ENCODE results near the gene PPFIBP1.

The PPFIBP1 gene

DNA sequence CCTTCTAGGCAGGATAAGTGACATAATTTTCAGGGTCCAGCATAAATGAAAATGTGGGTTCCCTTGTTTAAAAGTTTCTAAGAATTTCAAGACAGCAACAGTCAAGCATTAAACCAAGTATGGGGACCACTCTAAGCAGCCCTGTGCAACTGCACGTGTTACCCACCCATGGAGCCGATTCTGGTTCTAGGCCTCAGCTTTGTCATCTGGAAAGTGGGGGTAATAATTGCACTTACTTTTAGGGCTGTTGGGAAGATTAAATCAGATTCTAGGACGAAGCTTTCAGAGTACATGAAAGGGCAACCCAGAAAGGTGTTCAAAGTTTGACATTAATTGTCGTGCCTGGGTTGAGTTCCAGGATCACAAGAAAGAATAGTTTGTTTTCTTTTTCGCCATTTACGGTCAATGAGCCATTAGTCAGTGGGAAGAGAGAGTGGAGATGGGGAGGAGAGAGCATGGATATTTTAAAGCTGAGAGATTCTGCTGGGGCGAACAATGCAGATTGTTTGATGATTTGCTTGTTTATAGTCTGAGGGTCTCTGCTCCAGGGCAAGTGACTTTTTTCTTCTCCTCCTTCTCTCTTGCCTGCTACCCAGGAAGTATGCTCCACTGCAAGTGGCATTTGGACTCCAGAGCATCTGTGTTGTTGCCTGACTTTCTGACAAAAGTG, 10.7 kb upstream of the PPFIBP1 start:
- FAIRE-seq (no peak), DNase-seq (ENCODE audit: low spot score) (no peak)

DNA sequence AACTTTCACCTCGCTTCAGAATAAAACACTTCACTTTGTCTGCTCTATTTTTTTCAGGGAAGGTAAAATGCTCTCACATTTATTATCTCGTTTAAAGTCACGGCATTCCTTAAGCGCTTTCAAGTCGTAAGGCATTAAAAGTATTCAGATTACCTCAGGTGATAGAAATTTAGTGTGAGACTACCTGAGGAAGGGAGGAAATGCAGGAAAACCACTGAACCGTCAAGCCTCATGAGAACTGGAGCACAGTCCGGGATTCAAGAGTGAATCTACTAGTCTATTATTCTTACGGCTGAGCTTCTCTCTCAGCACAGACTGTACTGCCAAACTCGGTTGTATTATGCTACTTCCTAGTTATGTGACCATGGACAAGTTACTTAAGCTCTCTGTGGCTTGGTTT, 8.3 kb upstream of the PPFIBP1 start:
- peak; percentile 25 for DNase-seq (ENCODE audit: low spot score)
- no peak for FAIRE-seq

DNA sequence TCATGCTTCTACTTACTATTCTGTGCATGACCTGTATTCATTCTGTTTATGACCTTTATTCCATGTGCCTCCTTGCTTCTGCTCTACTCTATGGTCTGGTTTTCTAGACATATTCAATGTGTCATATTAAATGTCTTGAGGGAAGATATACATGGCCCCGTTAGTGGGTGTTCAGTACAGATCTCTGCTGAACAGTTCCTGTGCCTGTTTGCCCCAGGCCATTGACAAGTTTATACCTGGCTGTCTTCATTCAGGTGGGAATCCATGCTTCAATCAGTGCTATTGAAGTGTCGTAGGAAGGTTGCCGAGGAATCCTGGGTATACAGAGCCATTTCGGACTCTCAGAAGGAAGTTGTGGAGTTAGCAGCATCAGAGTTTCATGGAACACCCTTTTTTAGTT, 7.4 kb upstream of the PPFIBP1 start:
- DNase-seq (ENCODE audit: low spot score) (no peak), FAIRE-seq (no peak)

DNA sequence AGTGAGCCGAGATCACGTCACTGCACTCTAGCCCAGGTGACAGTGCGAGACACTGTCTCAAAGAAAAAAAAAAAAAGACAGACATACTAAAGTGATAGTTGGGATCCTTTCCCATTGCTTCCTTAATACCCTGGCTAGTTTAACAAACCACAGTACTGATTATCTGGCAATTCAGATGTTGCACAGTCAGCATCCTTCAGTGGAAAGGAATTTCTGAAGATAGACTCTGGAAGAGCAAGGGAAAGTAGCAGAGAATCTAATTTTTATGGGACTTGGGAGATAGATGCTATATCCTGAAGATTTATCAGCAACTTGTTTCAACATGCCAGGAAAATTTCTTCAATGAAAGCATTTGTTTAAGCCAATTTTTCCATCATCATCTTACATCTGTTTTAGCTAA, 6.5 kb upstream of the PPFIBP1 start:
- DNase-seq (ENCODE audit: low spot score) (no peak), FAIRE-seq (no peak)

DNA sequence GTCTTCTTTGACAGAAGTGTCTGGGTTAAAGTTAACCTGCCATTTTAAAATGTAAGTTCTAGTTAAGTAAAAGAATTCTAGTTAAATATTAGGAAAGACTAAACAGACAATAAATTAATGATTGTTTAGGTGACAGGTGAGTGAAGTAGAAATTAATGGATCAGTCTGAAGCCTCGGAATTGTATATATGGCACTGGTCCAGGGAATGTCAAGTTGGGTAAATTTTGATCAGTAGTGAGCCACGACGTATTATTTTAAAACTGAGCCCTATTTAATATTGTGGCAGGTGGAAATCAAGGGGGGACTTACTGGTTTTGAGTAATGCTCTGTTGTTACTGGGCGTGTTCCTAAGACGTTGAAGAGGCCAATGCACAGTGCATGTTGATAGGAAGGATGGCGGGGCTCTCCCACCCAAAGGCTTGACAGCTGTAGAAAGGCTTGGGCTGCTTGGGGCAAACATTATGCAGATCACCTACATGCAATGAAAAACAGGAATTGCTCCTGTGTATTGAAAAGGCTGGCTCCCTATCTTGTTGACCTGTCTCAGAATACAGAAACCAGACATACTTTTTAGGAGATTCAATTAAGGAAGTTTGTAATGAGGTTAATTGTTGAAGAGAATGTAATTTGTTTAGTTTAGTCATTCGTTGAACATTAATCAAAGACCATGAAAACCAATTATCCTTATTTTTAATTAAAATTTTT, 5.9 kb upstream of the PPFIBP1 start:
- DNase-seq (ENCODE audit: low spot score): no peak
- FAIRE-seq: no peak

DNA sequence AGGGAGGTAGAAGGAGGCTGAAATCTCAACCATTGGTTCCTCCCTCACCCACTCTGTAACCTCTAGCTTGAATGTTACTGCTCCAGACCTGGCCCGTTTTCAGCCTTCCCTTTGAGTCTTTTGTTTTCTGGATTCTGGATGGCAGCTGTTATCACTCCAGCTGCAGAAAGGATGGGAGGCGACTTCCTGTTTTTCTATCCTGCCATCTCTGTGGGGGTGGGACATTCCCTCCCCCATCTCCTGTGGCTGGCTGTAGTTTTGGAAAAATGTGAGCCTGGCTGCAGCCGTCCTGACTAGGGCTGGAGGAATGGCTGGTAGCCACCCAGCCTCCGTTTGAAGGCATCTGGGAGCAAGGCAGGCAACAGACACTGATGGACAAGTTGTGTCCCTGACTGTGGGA, 2.9 kb upstream of the PPFIBP1 start:
- DNase-seq (ENCODE audit: low spot score) (peak; percentile 23), FAIRE-seq (no peak)

DNA sequence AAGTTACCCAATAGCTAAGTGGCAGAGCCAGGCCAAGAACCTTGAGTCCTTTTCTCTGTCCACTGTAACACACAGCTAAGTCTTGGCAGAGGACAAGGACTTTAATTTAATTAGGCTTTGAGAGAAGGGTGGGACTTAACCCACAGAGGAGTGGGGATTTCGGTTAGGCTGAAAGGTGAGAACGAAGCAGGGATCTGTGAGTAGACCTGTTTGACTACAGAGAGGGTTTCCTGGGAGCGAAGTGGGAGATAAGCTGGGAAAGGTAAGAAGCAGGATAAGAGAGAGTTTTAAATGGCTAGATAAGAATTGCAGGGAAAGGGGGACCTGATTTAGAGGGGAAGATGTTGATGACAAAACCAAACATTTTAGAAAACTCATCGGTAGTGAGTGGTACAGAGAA, 2.0 kb upstream of the PPFIBP1 start:
- FAIRE-seq (no peak), DNase-seq (ENCODE audit: low spot score) (no peak)

DNA sequence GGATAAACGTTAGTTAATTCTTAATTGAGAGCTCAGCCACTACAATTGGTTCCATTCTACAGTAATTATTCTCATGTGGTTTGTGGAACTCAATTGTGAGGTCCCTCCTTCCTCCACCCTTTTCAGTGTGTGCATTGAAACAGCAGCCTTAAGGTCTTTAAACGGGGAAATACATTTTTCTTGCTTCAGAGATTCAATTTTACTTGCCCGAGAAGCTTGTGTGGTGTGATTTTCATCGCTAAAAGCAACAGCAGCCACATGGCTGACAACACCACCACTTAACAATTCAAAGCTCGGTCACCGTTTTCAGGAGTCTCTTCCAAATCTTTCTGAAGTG, 733 bp upstream of the PPFIBP1 start:
- no peak for FAIRE-seq

DNA sequence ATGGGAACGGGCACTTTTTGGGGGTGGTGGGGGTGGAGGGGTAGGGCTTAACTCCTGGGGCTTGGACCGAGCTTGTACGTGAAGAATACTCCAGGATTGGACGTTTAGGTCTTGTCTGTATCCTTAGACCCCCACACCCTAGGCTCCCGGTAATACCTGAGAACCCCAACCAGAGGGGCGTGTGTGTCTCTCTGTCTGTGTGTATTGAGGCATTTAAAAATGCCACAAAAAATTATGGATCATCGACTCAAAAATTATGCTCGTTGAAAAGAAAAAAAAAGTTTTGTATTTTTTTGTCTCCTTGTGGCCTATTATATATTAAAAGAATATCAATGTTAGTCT, 459 bp downstream of the PPFIBP1 start:
- DNase-seq (ENCODE audit: low spot score): no peak
- no peak for FAIRE-seq

More for the DNA sequence above, 733 bp upstream of the PPFIBP1 start:
- DNase-seq (ENCODE audit: low spot score): no peak

DNA sequence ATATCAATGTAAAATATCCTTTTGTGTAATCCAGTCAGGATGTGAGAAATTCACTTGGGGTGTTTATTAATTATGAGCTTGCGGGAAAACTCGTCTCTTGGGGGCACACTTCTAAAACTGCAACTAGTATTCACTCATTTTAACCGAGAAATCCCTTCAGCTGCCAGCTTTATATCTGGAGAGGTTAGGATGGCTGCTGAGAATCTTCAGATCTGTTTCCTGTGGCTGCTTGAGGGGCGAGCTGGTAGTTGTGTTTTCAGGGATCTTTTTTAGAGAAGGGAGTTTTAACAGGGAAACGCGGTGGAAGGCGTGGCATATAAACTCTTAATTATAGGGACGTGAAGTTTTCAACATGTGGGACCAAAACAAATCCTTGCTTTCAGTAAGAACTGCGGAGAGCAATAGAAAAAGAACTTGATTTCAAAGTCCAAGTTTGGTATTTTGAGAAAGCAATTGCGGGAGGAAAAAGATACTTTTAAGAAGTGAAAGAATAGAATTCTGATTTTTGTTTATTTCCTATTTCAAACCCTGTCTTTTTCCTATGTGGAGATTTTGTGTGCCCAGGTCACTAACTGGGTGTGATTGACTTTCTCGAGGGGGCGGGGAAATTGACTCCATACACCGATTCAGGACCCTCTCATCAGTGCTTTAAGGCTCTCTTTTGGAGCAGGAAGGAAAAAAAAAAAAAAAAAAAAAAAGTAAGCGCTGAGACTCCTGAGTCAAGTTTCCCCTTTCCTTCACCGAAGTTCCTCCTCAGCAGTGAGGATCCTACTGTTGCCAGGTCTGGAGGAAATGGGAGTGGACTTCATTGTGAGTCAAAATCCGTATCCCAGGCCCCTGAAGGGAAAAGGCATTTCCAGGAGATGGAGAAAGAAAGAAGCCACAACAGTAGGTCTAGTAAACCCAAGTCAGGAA, 1.1 kb downstream of the PPFIBP1 start:
- no peak for FAIRE-seq
- peak; percentile 45 for DNase-seq (ENCODE audit: low spot score)

DNA sequence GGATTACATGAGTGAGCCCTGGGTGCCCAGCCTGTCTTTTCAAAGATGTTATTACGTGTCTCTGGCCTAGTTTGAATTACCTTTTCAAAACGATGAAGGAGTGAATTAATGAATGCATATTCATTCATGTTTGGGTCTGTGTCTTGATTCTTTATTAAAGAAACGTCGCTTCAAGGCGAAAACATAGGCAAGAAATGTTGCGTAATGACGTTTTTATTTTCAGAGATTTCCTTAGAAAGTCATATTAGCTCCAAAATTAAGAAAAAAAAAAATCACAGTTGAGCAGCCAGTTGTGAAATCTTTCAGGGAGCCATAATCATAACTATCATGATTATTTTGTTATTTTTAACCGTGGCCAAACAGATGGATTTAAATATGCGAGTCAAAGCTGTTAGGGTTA, 3.5 kb downstream of the PPFIBP1 start:
- DNase-seq (ENCODE audit: low spot score) (no peak), FAIRE-seq (no peak)

DNA sequence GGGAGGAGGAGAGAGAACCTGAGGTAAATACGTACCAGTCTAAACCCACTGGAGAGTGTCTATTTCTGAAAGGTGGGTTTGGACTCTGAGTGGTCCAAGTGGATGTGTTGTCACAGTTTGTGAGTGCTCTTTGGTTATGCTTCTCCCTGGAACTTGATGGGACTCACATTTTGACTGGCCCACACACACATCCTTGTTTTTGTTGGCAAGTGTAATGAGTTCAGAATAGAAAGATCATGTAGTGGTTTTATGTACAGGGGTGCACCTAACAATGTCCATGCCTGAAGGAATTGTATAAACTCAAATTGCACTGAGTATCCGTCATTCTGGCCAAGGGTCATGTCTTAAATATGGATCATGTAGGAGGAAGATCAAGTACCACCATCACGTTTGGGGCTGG, 4.8 kb downstream of the PPFIBP1 start:
- FAIRE-seq (no peak), DNase-seq (ENCODE audit: low spot score) (no peak)

DNA sequence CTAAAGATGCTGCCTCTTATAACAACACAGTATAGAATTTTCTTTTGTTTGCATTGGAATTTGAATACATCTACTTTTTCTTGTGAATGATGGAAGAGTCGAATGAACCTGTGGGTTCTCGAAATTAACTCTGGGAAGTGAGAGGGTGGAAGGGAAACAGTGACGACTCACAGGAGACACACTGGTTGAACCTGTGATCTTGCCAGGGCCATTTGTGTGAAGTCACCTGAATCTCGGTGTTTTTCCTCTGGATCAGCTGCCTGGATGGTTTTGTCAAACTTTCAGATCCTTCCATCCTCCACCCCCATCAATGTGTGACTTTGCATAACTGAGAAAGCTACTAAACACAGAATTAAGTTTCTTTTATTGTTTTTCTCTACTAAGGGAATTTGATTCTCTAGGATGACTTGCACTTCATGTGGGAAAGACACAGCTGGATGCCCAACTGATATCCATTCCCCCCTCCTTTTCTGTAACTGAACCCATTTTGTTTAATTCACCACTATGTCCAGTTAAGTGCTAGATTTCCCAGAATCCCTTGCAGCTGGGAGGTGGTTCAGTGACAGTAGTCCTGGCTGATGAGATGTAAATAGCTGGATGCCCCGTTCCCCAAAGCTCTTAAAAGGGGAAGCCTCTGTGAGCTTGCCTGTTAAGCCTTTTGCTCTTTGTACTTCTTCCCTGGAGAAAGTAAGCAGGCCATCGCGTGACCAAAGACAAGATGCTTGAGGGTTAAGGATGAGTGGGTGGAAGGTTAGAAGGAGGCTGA, 6.3 kb downstream of the PPFIBP1 start:
- FAIRE-seq (no peak), DNase-seq (ENCODE audit: low spot score) (no peak)

DNA sequence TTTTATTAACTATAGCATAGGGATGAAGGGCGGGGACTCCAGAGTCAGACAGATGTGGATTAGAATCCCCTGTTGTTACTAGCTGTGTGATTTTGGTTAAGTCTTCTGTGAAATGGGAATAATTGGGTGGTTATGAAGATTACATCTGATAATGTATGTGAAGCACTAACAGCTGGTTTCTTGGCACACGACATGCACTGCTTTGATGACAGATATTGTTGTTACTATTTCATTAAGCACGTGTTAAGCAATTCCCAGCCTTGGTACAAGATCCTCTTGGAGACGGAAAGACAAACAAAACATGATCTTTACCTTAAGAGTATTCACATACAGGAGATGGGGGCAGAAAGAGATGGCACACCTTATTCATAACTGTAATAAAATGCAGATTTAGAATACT, 7.9 kb downstream of the PPFIBP1 start:
- FAIRE-seq: no peak
- DNase-seq (ENCODE audit: low spot score): no peak

DNA sequence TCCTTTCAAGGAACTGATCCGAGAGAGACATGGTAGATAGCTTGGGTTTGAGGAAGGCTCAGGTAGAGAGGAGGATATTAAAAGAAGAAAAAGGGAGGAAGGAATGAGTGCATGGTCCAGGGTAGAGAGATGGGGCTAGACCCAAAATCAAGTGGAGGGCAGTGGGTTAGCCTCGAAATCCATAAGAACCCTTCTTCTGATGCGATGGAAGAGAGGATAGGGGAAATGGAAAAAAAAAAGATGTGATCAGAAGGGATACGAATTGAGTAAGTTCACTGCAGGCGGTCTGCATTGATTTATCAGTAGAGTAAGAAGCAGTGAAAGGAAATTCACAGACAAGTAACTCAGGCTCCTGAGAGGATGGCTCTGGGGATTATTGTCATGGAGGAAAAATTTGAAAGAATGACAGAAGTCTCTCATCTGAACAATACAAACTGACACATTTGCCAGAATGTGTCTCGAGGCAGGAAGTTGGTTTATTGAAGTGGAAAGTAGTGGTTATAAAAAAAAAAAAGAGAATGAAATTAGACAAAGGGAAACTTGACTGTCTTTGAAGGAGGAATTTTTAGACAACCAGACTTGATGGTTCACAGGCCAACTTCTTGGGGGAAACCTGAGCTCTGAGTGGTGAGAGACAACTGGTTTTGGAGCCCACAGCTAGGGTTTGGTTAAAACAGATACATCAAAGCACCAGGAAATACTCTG, 10.2 kb downstream of the PPFIBP1 start:
- no peak for FAIRE-seq

DNA sequence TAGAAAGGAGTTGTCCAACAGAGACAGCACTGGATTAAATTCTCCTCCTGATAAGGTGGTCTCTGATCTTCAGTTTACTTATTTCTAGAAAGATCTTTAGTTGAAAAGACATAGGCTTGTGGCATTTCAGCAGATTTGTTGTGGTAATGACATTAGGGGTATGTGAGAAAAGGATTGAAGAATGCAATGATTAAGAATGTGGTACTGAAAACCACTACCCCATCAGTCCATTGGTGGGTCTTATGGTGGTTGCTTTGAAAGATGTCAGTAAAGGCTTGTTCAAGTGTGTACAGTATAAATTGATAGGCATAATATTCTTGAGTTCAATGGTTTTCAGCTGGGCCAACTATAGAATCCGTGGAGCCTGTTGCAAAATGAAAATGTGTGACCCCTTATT, 10.8 kb downstream of the PPFIBP1 start:
- DNase-seq (ENCODE audit: low spot score): no peak
- FAIRE-seq: no peak

More for the DNA sequence above, 10.2 kb downstream of the PPFIBP1 start:
- DNase-seq (ENCODE audit: low spot score): no peak

DNA sequence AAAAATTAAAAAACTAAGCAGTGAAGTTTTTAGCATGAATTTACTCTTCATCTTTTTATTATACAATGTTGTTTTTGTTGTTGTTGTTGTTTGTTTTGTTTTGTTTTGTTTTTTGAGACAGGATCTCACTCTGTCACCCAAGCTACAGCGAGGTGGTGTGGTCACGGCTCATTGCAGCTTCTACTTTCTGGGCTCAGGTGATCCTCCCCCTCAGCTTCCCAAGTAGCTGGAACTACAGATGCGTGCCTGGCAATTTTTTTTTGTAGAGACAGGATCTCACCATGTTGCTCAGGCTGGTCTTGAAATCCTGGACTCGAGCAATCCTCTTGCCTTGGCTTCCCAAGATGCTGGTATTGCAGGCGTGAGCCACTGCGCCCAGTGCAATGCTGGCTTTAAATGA, 11.3 kb downstream of the PPFIBP1 start:
- DNase-seq (ENCODE audit: low spot score) (no peak), FAIRE-seq (no peak)

DNA sequence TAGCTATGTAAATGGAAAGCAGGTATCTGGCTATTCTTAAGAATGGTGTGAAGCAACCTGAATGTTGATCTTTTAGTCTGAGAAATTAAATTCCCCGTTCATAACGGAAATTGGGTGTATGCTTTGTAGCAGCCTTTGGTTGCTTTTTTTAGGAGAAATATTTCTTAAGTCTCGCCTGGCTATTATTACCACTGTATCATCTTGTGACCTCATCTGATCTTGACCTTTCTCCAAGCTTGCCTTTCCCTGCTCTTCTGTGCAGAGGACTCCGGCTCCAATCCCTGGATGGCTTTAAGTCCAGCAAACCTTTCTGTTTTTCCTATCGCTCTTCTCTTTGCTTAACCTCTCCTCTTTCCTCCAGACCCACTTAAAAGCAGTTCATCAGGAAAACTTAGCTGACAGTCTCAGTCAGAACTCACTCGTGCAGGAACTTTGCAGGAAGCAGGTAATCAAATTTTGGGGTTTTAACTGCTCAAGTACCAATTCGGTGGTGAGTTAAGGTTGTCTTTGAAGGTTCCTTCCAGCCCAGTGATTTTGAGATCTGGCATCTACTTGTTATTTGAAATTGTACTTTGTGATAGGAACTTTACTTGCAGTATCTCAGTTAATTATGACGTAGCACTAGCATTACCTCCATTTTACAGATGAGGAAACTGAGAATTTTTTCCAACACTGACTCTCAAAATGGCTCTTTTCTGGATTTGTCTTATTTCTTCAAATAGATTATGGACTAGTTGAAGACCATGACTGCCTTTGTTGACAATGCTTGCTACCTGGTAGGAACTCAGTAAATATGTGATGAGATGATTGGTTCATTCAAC, 14.1 kb downstream of the PPFIBP1 start:
- no peak for FAIRE-seq
- no peak for DNase-seq (ENCODE audit: low spot score)

DNA sequence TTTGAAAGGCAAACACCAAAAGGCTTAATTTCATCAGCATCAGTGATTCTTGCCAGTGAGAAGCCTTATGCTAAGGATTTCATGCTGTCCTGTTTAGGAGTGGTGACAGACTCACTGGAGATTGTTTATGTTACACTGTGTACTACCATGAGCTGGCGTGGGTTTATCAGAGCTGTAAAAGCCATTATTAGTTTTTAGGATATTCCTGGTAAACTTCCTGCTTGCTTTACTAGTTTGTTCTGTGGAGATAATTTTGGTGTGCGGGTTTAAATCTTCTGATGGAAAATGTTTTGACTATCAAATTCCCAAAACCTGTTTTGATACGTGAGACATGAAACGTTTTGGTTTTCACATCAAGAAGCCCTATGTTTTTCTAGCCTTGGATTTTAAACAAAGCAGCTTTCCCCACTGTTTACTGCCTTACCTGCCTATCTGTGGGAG, 15.2 kb downstream of the PPFIBP1 start:
- FAIRE-seq (no peak), DNase-seq (ENCODE audit: low spot score) (no peak)

DNA sequence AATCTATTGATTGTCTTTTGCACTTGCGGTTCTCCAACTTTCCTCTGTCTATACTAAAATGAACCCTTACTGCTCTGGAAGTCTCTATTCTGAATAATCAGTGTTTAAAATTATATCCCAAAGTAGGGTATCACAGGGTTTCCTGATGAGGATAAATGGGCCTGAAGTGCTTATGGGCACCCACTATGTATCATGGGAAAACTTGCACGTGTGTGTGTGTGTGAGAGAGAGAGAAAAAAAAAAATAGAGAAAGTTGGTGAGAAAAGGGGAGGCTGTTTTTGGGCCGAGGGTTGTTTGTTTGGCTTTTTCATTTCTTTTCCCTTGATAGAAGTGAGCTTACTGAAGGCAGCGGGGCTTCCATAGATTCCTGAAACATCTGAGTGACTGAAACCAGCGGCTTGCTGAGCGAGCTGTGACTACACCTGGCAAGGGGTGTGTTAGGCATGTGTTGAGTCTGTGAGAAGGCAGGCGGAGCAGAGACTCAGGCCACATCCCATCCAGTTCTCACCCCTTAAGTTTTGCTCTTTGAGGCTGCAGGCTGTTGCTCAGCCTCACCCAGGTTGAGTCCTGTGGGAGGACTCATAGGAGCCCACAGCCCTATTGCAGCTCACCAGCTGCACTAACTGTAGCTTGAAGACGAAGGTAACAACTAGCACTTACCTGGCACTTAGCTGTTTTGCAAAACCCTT, 17.2 kb downstream of the PPFIBP1 start:
- no peak for DNase-seq (ENCODE audit: low spot score)
- no peak for FAIRE-seq

All from urothelium cell line (cell line).